ENCODE measurements around the gene HPCA.

The HPCA gene

DNA sequence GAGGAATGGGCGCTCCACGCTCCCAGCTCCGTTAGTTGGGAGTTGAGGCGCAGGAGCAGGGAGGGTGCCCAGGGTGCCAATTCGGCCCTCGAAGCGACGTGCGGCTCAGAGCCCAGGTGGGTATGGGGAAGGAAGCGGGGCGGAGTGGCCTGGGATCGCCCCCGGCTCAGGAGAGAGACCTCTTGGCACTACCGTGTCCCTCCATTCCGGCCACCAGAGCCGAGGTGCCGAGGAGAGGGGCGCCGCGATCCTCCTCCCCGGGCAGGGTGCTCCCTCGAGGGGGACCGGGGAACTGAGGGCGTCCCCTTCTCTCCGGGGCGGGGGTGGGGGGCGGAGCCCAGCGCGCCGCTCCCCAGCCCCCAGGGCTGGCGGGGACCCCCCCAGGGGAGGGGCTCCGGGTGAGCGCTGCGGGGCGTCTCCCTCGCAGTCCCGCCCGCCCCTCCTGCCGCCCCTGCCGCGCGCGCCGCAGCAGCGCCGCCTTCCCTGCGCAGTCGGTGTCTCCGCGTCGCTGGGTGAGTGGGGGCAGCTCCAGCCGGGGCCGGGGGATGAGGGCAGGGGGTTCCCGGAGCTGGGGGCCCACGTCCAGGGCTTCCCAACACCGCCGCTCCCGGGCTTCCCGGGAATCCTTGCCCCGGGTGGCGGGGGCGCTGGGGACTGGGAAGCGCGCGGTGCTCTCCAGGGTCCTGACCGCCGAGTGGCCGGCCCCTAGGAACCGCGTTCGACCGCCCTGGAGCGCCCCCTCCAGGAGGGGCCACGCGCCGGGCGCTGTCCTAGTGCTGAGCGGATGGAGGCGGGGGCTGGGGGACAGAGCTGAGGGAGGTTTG, at the start of gene HPCA:
Gene HPCA (plus strand): TSS at position 488 of the 824 bp plus-strand sequence. CDS start 2,408 bp downstream, outside the sequence.
- no peak for FAIRE-seq

GRCh38 chr1:32848354-32849063, 37.8 kb upstream of the HPCA start:
- FAIRE-seq = peak; percentile 73

GRCh38 chr1:32855861-32856617, 30.3 kb upstream of the HPCA start:
- no peak for FAIRE-seq

DNA sequence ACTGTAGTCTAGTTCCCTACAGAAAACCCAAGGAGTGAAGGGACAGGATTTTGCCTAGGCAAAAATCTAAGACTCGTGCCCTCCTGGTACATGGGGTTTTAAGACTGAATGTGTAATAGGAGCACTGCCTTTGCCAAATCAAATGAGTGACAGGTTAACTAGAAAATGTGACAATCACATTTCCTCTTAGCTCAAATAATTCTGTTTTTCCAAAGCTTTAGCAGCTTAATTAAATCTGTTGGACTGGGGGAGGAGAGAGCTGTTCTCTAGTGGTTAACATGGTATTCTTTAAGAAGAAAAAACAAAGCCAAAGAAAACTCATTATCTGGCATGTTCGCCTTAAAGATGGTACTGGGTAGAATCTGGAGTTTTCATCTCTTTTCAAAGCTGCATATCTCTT, 28.2 kb upstream of the HPCA start:
- no peak for FAIRE-seq

GRCh38 chr1:32858791-32859190, 27.5 kb upstream of the HPCA start:
- FAIRE-seq = no peak

DNA sequence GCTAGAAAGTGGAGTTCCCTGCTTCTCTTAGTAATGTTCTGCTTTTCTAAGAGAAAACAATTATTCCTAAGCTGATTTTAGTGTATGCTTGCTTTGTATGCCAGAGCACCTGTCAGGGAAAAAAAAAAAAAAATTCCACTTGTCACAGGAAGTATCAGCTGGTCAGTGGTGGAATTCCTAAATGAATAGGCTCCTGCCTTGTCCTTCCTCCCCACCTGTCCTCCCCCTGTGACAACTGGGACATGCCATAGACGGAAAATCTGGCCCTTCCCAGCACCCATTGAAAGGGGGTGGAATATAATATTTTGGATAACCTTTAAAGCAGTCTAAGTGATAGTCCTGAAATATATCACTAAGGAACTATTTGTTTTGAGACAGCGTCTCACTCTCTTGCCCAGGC, 26.4 kb upstream of the HPCA start:
- no peak for FAIRE-seq

DNA sequence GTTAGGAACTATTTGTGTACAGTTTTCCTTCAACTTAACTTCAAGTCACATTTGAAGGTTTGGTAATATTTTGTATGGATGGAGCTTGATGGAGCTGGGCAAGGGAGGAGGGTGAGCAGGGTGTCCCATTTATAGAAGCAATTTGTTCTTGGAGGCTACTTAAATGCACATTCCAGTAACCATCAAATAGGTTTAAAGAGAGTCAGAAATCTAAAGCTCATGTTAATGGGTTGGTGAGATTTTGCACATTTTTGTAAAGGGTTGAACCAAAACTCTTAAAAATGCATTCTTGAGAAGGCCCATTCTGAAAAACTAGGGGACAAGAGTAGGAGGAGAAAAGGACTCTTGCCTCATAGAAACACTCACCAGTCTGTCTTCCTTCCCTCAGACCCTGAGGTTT, 25.7 kb upstream of the HPCA start:
- no peak for FAIRE-seq

DNA sequence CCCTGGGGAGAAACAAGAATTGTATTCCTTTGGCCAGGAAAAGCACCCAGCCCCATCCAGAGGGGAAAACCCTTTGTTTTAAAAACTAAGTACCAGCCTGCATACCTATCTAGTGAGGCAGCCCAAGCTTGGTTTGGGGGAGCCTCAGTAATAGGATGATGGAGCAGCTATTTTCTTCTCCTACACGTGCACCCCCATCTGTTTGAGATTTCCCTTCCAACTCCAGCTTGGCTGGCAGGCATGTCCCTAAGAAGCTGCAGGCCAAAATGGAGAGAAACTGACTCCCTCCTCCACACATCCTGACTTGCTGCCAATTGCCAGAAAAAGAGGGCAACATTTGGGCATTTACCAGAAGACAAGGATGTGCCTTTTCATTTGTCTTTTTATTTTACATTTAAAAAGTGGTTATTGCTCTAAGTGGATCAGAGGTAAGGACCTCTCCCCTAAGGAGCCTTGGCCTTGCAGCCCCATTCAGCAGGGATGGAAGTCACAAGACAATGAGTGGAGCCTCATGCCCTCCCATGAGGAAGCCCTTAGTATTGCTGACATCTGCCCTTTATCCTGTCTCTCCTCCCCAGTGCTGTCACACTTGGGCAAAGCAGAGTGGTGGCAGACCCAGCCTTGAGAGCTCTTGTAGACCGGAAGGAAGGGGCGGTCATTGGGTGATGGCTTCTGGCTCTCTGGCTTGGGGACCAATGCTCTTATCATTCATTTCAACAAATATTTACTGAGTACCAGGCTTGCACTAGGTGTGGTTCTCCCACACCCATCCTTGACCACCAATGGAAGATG, 24.2 kb upstream of the HPCA start:
- FAIRE-seq = no peak

- no peak for FAIRE-seq
Observed at GRCh38 chr1:32863218-32863880, 22.9 kb upstream of the HPCA start.

- FAIRE-seq = no peak
Observed at GRCh38 chr1:32863881-32864245, 22.4 kb upstream of the HPCA start.

GRCh38 chr1:32864375-32865019, 21.8 kb upstream of the HPCA start:
- no peak for FAIRE-seq

DNA sequence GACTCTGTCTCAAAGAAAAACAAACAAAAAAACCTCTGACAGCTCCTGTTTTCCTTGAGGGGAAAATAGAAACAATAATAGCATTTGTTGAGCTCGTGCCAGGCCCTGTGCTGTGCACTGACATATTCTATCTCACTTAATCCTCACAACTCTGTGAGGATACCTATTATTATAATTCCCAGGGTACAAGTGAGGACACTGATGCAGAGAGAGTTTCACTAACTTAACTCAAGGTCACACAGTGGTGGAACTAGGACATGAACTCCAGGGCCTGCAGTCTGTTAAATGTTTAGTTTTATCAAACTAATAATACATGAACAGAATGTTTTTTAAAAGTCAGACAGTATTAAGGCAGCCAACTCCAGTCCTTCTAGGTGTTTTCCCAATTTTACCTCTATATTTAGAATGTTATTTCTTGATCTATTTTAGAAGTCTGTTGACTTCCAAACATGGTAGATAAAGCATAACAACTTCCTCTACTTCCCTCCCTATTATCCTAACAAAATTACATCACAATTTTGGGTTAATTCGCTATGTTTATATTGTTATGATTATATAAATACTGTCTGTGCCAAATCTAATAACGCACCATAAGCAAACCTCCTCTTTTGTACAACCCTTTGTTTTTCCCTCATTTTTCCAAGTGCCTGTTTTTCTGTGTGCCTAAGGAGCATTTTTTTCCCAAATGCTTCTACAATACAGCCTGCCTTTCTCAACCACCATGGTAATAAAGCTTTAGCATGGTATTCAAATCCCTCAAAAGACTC, 20.5 kb upstream of the HPCA start:
- no peak for FAIRE-seq

GRCh38 chr1:32867151-32867550, 19.1 kb upstream of the HPCA start:
- FAIRE-seq = no peak

DNA sequence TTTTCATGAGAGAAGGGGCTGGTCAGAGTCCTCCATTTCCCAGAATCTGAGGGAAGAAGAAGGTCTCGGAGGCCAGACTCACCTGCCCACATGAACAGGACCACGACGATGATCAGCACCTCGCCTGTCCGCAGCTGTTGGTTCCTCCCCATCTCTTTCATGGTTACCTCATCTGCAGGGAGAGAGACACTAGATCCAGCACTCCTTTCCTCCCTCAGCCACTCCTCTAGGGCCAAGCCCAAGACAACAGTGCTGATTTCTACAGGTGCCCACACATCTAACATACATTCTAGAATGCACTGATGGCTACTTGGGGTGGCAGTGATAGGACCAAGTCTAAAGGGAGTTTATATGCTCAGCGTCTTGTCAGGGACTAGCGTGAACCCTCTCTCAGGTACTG, 18.6 kb upstream of the HPCA start:
- FAIRE-seq = no peak

GRCh38 chr1:32868085-32868484, 18.2 kb upstream of the HPCA start:
- FAIRE-seq = no peak

- FAIRE-seq = no peak
Observed at GRCh38 chr1:32868806-32869455, 17.4 kb upstream of the HPCA start.

- no peak for FAIRE-seq
Observed at GRCh38 chr1:32869923-32870614, 16.2 kb upstream of the HPCA start.

GRCh38 chr1:32870615-32871363, 15.5 kb upstream of the HPCA start, which contains the start of gene FNDC5:
FNDC5 (minus strand) TSS chr1:32870912.
- no peak for FAIRE-seq

Data from islet of Langerhans (tissue), 1 donor.